GM19324 (cell line): ENCODE measurements around the gene TMEM203.

Experiments
- ATAC-seq: cut with Tn5 transposase; IDR thresholded peaks from one replicate; pipeline ENCODE4 v1.9.1; 2021; ENCODE audit warnings: mild to moderate bottlenecking, moderate library complexity; ENCODE audit not compliant: unreplicated experiment, low FRiP score

TMEM203 gene

DNA sequence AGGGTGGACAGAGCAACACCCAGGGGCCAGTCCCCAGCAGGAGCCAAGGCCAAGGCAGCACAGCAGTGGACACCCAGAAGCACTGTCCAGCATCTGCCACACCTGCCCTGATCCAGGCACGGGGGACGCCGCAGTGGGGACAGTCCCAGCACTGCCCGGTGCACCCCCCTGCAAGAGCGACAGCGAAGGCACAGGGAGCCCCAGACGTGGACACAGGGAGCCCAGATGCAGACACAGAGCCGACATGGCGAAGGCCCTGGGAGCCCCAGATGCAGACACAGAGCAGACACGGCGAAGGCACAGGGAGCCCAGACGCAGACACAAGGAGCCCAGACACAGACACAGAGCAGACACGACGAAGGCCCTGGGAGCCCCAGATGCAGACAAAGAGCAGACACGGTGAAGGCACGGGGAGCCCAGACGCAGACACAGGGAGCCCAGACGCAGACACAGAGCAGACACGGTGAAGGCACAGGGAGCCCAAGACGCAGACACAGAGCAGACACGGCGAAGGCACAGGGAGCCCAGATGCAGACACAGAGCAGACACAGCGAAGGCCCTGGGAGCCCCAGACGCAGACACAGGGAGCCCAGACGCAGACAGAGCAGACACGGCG is 21.4 kb downstream of the TMEM203 start:
- no peak for ATAC-seq

DNA sequence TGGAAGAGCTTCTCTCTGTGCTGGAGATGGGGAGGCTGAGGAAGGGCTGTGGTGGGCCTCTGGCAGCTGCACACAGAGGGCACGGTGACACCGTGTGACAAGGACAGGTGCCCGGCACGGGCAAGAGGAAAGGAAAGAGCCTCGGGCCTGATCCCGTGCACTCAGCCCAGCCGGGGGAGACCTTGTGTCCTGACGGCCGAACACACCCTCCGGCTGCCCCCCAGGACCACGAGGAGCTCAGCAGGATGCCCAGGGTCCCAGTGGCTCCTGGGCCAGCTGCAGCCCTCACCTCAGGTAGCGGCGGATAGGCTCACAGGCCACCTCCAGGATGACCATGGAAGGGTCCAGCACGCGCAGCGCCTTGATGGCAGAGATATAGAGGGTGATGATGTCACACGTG is 22.6 kb downstream of the TMEM203 start:
- ATAC-seq, result no peak

DNA sequence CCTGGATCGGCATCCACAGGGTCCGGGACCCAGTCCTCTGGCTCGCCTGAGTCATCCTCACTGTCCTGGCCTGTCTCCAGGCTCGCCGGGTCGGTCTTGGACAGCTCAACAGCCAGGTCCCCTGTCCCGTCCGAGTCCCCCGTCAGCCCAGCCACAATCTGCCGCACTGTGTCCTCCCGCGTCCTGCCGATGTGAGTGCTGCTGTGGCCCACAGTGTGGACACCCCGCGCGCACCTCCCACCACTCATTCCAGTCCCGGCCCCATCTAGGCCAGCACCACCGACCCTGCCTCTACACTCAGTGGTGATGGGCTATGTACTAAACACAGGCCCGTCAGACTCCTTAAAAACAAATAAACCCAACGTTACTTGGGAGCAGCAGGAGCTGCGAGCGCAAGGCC is 23.8 kb downstream of the TMEM203 start:
- ATAC-seq, result no peak

DNA sequence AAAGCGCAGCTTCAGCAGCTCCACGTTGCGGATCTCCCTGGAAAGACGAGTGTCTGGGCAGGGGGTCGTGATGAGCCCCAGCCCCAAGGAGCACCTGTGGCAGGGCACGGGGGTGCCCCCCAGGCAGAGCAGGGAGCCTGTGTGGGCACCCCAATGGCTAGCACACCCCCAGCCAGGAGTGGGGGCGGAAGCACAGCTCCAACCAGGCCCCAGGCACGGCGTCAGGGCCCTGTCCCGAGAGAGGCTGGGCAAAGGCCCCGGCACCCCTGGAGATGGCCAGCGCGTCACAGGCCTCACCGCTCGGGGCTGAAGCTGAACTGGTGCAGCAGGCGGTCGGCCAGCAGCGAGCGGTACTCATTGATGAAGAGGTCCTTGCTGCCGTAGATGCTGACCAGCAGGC is 25.0 kb downstream of the TMEM203 start:
- ATAC-seq, result no peak

DNA sequence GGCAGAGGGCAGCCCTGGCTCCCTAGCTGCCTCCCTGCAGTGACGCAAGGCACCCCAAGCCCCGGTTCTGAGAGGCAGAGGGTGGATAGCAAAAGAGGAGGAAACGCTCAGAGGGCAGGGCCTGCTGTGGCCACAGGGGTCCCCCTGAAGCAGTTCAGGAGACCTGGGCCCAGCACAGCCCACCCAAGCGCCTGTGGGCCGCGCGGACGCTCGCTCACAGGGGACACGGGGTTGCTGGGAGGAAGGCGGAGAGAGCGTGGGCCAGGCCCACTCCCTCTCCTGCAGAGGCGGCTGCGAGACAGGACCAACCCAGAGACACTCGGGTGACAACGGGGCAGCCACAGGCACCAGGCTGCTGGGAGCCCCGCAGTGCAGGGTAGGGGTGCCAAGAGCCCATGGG is 25.7 kb downstream of the TMEM203 start:
- ATAC-seq, result no peak

DNA sequence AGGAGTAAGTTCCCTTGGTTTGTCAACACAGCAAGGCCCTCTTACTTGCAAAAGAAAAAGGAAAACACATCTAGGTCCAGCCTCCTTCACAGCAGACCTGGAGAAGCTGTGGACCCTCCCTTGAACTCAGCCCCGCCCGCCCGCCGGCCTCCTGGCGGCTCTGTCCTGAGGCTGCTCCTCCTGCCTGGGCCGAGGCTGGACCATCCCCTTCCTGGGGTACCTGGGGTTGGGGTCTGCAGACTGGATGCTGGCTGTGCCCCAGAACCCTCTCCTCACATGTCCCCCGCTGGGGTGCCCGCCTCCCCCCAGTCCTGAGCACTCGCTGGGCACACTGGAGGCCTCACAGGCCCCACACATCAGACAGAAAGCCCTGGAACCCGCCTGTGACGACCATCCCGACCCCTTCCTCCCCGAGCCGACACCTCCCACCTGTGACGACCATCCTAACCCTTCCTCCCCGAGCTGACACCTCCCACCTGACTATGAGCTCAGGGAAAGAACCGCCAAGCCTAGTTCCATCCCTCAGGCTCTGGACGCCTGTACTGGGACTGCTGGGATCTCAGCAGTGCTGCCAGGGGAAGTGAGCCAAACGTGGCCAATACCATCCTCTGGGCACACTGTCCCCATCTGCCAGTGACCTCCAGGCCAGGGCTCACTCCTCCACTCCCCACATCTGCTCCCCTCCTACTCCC is 26.4 kb downstream of the TMEM203 start:
- no peak for ATAC-seq

DNA sequence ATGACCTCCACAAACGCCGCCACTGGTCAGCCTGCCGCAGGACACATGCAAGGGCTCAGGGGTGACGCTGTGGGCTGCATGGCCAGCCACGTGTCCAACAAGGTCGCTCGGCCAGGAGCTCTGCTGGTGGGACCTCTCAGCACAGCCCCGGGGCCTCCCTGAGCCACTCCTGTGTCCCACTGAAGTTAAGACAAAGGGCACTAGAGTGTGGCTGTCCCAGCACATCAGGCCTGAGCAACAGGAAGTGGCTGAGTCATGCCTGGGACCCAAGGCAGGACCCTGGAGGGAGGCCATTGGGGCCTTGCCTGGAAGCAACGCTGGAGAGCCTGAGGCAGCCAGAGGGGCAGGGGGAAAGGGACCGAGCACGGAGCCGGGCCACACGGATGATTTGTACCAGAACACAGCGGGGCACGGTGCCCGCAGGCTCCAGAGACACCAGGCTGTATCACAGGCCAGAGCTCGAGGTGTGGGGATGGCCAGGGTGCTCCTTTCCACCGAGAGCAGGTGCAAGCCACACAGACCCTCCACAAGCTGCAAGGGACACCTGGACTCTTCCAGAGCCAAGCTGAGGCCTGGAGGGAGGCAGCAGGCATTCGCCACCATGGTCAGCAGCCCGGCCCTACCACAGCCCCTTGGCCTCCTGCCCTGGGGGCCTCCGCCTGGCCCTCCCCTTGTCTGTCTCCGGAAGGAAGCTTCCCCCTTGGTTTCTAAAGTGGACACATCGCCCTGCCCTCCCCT is 27.1 kb downstream of the TMEM203 start:
- no peak for ATAC-seq

DNA sequence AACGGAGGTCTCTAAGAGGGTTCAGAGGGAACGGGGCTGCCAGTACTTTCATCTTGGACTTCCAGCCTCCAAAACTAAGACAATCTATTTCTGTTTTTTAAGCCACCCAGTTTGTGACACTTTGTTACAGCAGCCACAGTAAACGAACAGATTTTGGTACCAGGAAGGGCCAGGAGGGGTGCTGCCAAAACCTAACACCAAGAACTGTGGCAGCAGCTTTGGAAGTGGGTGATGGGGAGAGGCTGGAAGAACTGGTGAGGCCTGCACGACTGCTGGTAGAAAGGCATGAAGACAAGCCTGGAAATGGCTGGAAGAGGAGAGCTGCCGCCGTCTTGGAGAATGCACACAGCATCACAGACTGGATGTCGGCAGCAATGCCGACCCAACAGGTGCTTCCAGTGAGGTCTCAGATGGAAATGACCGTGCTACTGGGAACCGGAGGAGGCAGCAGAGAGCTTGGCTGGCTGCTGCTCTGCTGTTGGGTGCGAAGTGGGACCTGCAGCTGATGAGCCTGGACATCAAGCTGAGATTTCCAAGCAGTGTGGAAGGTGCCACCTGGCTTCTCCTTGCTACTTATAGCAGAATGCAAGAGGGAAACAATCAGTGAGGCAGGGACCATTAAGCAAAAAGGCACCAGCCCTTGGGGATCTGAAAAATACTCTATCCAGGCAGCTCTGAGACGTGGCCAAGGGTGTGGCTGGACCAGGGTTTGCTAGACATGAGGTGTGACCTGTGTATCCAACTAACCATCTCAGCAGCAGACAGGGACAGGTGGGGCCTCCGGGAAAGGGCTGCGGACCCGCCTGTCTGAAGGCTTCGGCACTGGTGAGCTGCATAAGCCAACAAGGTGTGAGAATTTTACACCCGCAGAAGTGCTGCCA is 28.9 kb downstream of the TMEM203 start:
- no peak for ATAC-seq

DNA sequence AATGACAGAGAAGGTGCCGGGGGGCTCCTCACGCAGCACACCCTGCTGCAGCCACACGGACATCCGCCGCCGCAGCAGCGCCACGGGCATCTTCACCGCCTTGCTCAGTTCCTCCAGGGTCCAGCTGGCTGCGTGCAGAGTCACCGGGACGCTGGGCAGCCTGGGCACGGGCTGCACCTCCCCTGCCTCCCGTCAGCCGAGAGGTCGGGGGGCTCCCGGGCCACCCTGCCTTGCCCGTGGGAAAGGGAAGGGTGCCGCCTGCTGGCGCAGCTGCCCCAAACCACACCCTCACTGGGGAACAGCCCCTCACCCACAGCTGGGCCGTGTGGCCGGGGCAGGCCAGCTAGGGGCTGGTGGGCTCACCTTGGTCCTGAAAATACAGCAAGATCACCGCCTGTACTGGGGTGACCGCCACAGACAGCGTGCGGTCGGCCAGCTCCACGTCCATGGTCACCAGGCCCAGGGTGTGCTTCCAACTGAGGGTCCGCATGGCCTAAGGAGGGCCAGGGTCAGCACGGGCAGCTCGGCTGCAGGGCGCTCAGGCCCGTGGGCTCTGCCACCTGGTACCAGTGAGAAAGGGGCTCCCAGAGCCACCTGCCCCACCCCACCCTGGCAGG is 30.0 kb downstream of the TMEM203 start:
- no peak for ATAC-seq

DNA sequence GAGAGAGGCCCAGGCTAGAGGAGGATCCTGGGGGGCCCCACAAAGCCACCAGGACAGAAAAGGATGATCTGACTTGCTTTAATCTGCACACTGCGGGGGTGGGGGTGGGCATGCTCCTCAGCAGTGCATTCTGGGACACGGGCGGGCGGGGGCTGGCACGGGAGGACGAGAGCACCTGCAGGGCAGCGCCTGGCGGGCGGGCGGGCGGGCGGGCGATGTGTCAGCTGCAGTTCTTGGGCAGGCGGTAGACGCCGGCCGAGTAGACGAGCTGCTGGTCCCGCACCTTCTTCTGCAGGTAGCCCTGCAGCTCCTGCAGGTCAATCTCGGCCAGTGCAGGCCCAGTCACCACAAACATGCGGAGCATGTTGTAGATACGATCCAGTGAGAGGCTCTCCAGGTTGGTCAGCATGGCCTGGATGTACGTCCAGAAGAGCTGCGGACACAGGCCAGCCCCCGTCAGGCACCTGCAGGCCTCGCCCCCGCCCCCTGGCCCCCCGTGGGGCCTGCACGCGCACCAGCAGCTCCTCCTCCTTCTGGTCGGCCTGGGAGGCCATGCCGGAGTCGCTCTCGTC is 30.6 kb downstream of the TMEM203 start:
- no peak for ATAC-seq

DNA sequence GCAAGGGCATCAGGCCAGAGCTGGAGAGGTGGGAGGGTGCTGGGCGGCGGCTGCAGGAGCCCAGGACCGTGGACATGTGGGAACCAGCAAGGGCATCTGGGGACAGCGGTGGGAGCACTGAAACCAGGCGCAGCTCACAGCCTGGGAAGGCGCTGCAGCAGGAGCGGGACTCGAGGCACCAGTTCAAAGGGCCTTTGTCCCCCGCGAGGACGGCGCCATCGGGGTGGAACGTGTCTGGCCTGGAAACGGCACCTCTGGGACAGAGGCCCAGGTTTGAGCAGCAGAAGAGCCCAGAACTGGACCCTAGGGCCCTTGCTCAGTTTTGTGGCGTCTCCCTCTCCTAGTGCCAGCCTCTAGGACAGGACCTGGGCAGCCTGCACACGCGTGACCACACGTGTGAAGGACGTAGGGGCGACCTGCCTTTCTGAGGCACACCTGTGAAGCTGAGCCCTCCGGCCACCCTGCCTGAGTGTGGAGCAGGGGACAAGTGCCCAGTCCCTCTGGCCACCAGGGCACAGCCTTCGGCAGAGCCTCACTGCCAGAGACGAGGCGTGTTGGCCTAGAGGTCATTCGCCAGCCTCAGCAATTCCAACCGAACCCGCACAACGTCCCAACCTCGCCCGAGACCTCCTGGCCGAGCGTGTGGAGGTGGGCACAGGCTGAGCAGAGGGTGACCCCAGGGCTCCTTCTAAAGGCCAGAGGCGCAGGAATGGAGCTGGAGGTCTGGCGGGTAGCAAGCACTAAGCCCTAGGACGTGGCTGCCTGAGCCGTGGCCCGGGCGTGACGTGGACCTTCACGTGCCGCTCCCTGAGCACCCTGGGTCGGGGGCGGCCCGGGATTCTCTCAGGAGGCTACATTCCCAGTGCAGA is 31.4 kb downstream of the TMEM203 start:
- no peak for ATAC-seq

DNA sequence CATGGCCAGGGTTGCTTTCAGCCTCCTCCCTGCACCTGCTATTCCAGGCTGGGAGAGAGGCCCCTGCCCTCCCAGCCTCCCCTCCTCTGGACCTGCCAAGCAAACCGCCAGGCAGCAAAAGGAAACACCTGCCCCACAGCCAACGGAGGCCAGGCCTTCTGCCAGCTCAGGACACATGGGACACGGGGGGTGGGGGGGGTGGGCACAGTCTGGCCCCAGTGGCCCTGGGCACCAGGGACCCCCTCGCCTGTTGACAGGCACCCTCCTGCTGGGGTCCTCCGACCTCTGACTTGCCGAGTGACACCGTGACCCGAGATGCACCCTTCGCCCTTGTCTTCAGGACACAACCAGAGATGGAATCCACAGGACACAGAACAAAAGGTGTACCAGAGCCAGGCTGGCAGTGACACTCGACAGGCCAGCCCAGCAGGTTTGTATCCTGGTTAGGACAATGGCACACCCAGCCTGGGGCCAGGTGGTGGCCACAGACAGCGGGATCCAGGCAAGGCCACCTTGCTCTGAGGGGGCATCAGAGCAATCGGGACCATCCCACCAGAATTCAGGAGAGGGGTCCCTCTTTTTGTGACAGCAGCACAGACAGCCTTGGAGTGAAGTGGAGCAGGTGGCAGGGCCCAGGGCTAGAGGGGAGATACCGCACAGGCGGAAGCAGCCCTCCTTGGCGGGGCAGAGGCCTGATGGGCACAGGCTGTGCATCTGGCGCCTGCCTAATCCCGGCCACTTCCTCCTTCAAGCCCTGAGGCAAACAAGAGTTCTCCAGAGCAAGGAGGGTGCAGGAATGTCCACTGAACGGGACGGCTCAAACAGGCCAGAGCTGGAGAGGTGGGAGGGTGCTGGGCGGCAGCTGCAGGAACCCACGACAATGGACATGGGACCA is 32.3 kb downstream of the TMEM203 start:
- no peak for ATAC-seq

DNA sequence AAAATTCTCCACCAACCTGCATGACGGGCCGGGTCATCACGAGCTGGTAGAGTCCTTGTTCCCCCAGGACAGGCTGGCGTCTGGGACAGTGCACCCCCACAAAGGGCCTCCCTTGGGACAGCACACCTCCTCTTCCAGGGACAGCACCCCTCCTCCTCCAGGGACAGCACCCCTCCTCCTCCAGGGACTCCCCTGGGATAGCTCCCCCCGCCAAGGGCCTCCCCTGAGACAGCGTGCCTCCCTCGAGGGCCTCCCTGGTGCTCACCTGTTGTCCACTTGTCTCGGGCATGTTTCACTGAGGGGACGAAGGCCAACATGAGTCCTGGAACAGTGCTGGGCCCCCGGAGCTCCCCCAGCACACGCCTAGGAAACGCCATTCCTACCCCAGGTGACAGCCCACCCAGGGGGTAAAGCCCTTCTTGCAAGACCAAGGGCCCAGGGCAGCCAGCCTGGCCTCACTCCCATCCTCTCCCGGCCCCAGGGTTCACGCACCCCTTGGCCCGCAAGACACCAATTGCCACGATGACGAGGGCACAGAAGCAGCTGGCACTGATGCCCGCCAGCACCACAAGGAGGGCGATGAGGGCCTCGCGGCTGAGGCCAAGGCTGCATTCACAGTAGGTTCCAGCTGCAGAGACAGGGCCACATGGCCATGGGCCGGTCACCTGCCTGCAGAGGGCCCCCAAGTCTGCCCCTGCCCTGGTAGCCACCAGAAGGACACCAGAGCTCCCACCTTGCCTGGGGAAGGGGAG is 34.1 kb downstream of the TMEM203 start:
- ATAC-seq, result no peak

DNA sequence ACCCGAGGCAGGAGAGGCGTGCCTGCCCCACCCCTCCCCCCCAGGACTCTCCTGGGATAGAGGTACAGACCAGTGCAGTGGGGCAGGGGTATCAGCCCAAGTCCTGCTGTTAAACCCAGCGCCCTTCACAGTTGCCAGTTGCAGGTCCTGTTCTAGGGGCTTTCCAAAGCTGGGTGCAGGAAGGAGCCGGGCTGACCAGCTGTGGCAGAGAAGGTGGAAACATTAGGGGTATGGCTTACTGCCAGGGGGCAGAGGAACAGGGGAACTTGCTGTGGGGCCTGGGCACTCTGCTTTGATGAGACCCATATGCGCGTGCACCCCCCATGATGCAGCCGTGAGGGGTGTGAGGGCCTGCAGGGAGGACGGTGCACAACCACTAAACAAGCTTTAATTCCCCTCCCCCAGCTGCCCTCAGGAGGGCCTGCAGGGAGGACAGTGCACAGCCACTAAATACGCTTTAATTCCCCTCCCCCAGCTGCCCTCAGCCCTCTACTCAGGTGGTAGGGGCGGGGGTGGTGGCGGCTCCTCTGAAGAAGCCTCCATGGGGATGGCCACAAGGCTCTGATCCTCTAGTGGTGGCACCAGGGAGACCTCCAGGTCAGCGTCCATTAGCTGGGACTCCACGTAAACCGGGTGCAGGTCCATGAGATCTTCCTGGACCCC is 34.8 kb downstream of the TMEM203 start:
- ATAC-seq, result no peak

DNA sequence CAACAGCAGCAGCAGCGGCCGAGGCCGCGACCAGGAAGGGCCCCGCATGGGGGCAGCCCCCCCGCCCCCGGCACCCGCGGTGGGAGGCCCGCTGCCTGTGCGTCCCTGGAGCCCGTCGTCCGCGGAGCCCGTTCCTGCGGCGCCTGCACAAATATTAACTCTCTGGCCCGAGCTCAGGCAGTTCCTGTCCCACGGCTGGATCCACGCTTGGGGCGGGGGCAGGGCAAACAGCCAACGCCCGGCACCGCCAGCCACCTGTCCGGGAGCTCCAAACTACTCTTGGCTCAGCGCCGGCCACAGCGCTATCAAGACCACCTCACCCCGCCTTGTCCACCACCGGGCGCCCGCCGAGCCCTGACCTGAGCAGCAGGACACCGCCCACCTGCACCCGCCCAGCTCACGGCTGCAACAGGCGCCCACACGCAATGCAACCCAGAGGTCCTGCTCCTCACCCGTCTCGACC is 35.5 kb downstream of the TMEM203 start, which contains the start of gene LRRC26:
Gene LRRC26, minus strand, starts transcription at position 156 of the 463 bp plus-strand sequence. Its CDS starts 108 bp downstream, at position 48.
- ATAC-seq, result no peak
